Neural cell (in vitro differentiated cells): ENCODE measurements around the gene DUSP5. TPM values are rescaled to one million over a fixed set of nuclear protein-coding genes. Genes with fewer than 3 reads are reported as not detected.

Source experiments
- H2AFZ ChIP-seq: fragments of 200-600, 300-800 bp; sonication (generic), shearing (Covaris generic); 2 replicates; pipeline ENCODE4 v1.6.0; 2014; ENCODE audit warnings: low read depth, mild to moderate bottlenecking, antibody characterized with exemption, low read length, moderate library complexity
- H3F3A ChIP-seq: fragments of 200-600 bp; shearing (Covaris generic); 2 replicates; pipeline ENCODE4 v1.6.1; 2016; ENCODE audit warnings: mild to moderate bottlenecking, moderate library complexity, mixed read lengths, antibody characterized with exemption, low read length; ENCODE audit not compliant: insufficient read depth, poor library complexity, severe bottlenecking
- H3K27ac ChIP-seq: fragments of 200-600, 300-800 bp; sonication (generic), shearing (Covaris generic); 2 replicates; pipeline ENCODE4 v1.5.1; 2014; ENCODE audit warnings: mild to moderate bottlenecking, low read length, moderate library complexity
- H3K27me3 ChIP-seq: fragments of 300-800, 200-600 bp; sonication (generic), shearing (Covaris generic); 2 replicates; pipeline ENCODE4 v1.6.0; 2014; ENCODE audit warnings: mild to moderate bottlenecking, low read depth, low read length, moderate library complexity; ENCODE audit not compliant: insufficient read depth
- H3K36me3 ChIP-seq: fragments of 300-800, 200-600 bp; sonication (generic), shearing (Covaris generic); 2 replicates; pipeline ENCODE4 v1.5.1; 2014; ENCODE audit warnings: mild to moderate bottlenecking, antibody characterized with exemption, low read length, moderate library complexity; ENCODE audit not compliant: insufficient read depth
- H3K4me2 ChIP-seq: fragments of 300-800, 200-600 bp; sonication (generic), shearing (Covaris generic); 2 replicates; pipeline ENCODE4 v1.6.0; 2014; ENCODE audit warnings: mild to moderate bottlenecking, low read length
- H3K4me3 ChIP-seq: fragments of 300-800, 200-600 bp; sonication (generic), shearing (Covaris generic); 2 replicates; pipeline ENCODE4 v1.5.1; 2014; ENCODE audit warnings: mild to moderate bottlenecking, low read length, moderate library complexity
- H3K79me2 ChIP-seq: fragments of 200-600 bp; shearing (Covaris generic); replicated peaks from 2 replicates; pipeline ENCODE4 v1.6.0; 2014; ENCODE audit warnings: mild to moderate bottlenecking, low read length, moderate library complexity; ENCODE audit not compliant: insufficient read depth
- H3K9ac ChIP-seq: fragments of 300-800, 200-600 bp; sonication (generic), shearing (Covaris generic); 2 replicates; pipeline ENCODE4 v1.6.1; 2016; ENCODE audit warnings: mild to moderate bottlenecking, low read length, mixed read lengths
- H3K9me2 ChIP-seq: fragments of 200-600 bp; shearing (Covaris generic); 2 replicates; pipeline ENCODE4 v1.6.1; 2016; ENCODE audit warnings: mild to moderate bottlenecking, low read length, mixed read lengths; ENCODE audit not compliant: insufficient read depth
- H3K9me3 ChIP-seq: fragments of 200-600, 300-800 bp; sonication (generic), shearing (Covaris generic); 2 replicates; pipeline ENCODE4 v1.6.1; 2016; ENCODE audit warnings: mild to moderate bottlenecking, mixed run types, low read length, moderate library complexity, mixed read lengths
- H4K20me1 ChIP-seq: fragments of 200-600 bp; shearing (Covaris generic); 2 replicates; pipeline ENCODE4 v1.6.1; 2016; ENCODE audit warnings: mild to moderate bottlenecking, mixed run types; ENCODE audit not compliant: insufficient read depth
- EP300 ChIP-seq: fragments of 450-650 bp; conservative IDR thresholded peaks from 2 replicates; pipeline ENCODE4 v1.6.1; 2014; ENCODE audit warnings: antibody characterized with exemption, mild to moderate bottlenecking, moderate library complexity; ENCODE audit not compliant: poor library complexity, severe bottlenecking
- EZH2 ChIP-seq: fragments of 200-600, 300-800 bp; shearing (Covaris generic), sonication (generic); IDR thresholded peaks from 2 replicates; pipeline ENCODE4 v1.6.1; 2014; ENCODE audit warnings: antibody characterized with exemption, low read length, borderline replicate concordance, mild to moderate bottlenecking; ENCODE audit not compliant: insufficient read depth, poor library complexity, severe bottlenecking
- MXI1 ChIP-seq: fragments of 450-650 bp; conservative IDR thresholded peaks from 2 replicates; pipeline ENCODE4 v1.6.1; 2014; ENCODE audit warnings: antibody characterized with exemption, mild to moderate bottlenecking; ENCODE audit not compliant: poor library complexity, severe bottlenecking
- POLR2AphosphoS5 ChIP-seq: IDR thresholded peaks from 2 replicates; pipeline ENCODE4 v1.6.1; 2012
- RAD21 ChIP-seq: fragments of 450-650 bp; conservative IDR thresholded peaks from 2 replicates; pipeline ENCODE4 v1.6.1; 2014; ENCODE audit warnings: antibody characterized with exemption, mild to moderate bottlenecking, moderate library complexity
- REST ChIP-seq: IDR thresholded peaks from 2 replicates; pipeline ENCODE4 v1.6.1; 2012; ENCODE audit warnings: borderline replicate concordance
- SMC3 ChIP-seq: fragments of 450-650 bp; conservative IDR thresholded peaks from 2 replicates; pipeline ENCODE4 v1.6.1; 2014; ENCODE audit warnings: antibody characterized with exemption, mild to moderate bottlenecking, moderate library complexity; ENCODE audit not compliant: poor library complexity
- TAF1 ChIP-seq: IDR thresholded peaks from 2 replicates; pipeline ENCODE4 v1.6.1; 2012; ENCODE audit warnings: low read depth
- polyA plus RNA-seq: library from polyadenylated mRNA; depleted of rRNA; stranded (reverse); fragments of >200 nt; gene quantifications from 2 replicates; pipeline ENCODE4 v1.2.3, GENCODE V29; 2014
- TF ChIP-seq, protein P1 (sequence below): fragments of 450-650 bp; IDR thresholded peaks from 2 replicates; pipeline ENCODE4 v1.5.1; 2014; ENCODE audit warnings: antibody characterized with exemption, mild to moderate bottlenecking, moderate library complexity; ENCODE audit not compliant: poor library complexity, severe bottlenecking

The DUSP5 gene
- polyA plus RNA-seq, 1 donor from 2014 or later, result 2.2 TPM

GRCh38 chr10:110544958-110545537, 47.3 kb downstream of the DUSP5 start:
- H3K27ac ChIP-seq, result no peak overlapping the region
- no peaks in the 10 kb centered on the region for H3K27me3 ChIP-seq
- H3K9me2 ChIP-seq, result no peaks in the 10 kb centered on the region
- H3K36me3 ChIP-seq, result no peaks in the 10 kb centered on the region
- H3F3A ChIP-seq, result no peaks in the 10 kb centered on the region
- no peaks in the 10 kb centered on the region for H3K79me2 ChIP-seq
- H2AFZ ChIP-seq, result no peak overlapping the region
- no peak for TF ChIP-seq SMC3
- no peak for TF ChIP-seq TAF1
- TF ChIP-seq, protein P1, sequence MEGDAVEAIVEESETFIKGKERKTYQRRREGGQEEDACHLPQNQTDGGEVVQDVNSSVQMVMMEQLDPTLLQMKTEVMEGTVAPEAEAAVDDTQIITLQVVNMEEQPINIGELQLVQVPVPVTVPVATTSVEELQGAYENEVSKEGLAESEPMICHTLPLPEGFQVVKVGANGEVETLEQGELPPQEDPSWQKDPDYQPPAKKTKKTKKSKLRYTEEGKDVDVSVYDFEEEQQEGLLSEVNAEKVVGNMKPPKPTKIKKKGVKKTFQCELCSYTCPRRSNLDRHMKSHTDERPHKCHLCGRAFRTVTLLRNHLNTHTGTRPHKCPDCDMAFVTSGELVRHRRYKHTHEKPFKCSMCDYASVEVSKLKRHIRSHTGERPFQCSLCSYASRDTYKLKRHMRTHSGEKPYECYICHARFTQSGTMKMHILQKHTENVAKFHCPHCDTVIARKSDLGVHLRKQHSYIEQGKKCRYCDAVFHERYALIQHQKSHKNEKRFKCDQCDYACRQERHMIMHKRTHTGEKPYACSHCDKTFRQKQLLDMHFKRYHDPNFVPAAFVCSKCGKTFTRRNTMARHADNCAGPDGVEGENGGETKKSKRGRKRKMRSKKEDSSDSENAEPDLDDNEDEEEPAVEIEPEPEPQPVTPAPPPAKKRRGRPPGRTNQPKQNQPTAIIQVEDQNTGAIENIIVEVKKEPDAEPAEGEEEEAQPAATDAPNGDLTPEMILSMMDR, result no peak
- no peak for TF ChIP-seq REST
- no peak for TF ChIP-seq EZH2
- TF ChIP-seq MXI1, result no peak
- TF ChIP-seq POLR2AphosphoS5, result no peak
- no peak for TF ChIP-seq EP300
- TF ChIP-seq RAD21, result no peak
- no peaks in the 10 kb centered on the region for H3K9me3 ChIP-seq
- H3K4me3 ChIP-seq, result no peak overlapping the region
- no peaks in the 10 kb centered on the region for H4K20me1 ChIP-seq
- H3K9ac ChIP-seq, result no peak overlapping the region
- H3K4me2 ChIP-seq, result no peak overlapping the region

DNA sequence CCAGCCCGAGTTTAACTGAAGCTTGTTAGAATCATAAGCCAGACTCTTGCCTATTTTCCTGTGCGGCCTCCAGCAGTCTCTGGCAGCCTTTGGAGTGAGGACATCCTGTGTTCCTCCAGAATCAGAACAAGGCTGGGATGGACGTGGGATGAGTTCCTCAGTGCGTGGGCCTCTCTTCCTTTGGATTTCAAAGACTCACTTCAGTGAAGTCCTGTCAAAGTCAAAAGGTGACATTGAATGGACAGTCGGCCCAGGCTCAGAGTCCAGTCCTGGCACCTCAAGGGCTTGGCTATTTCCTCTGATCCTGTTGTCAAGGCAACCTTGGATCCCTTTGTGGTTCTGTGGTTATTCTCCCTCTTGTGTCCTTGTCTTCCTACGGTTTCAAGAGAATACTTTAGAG, 48.4 kb downstream of the DUSP5 start:
- no peak overlapping the region for H3K27ac ChIP-seq
- no peak overlapping the region for H3K4me2 ChIP-seq
- H3K79me2 ChIP-seq, result no peaks in the 10 kb centered on the region
- no peaks in the 10 kb centered on the region for H3K9me2 ChIP-seq
- no peaks in the 10 kb centered on the region for H3K36me3 ChIP-seq
- no peaks in the 10 kb centered on the region for H4K20me1 ChIP-seq
- H3K9ac ChIP-seq, result no peak overlapping the region
- no peaks in the 10 kb centered on the region for H3K27me3 ChIP-seq
- H3K4me3 ChIP-seq, result no peak overlapping the region
- no peaks in the 10 kb centered on the region for H3K9me3 ChIP-seq
- no peak overlapping the region for H2AFZ ChIP-seq
- no peaks in the 10 kb centered on the region for H3F3A ChIP-seq
- TF ChIP-seq REST (no peak), RAD21 (no peak), MXI1 (no peak), SMC3 (no peak), TAF1 (no peak), EZH2 (no peak), EP300 (no peak), POLR2AphosphoS5 (no peak)
- TF ChIP-seq, protein P1, result no peak
